HepG2 (cell line): Measurements from ENCODE around the gene B3GNT9. TPM values are rescaled to one million over a fixed set of nuclear protein-coding genes. Genes with fewer than 3 reads are reported as not detected.

Source experiments
- ARNTL ChIP-seq: sonication (generic); formaldehyde crosslinking; IDR thresholded peaks from 2 replicates; pipeline ENCODE4 v1.4.0; 2020; ENCODE audit warnings: mild to moderate bottlenecking, missing genetic modification reagents
- BCL3 ChIP-seq: sonication (generic); formaldehyde crosslinking; IDR thresholded peaks from 2 replicates; pipeline ENCODE4 v1.5.1; 2020; ENCODE audit warnings: mild to moderate bottlenecking, missing genetic modification reagents, moderate library complexity
- CEBPG ChIP-seq: IDR thresholded peaks from 2 replicates; pipeline ENCODE4 v1.6.1; 2016
- FOXK2 ChIP-seq: fragments of 450-650 bp; IDR thresholded peaks from 2 replicates; pipeline ENCODE4 v1.6.1; 2016
- HES4 ChIP-seq: sonication (generic); formaldehyde crosslinking; IDR thresholded peaks from 2 replicates; pipeline ENCODE4 v1.9.0; 2021; ENCODE audit warnings: mild to moderate bottlenecking, missing genetic modification reagents, borderline replicate concordance
- JUND ChIP-seq: sonication (generic); formaldehyde crosslinking; IDR thresholded peaks from 2 replicates; pipeline ENCODE4 v1.8.0; 2022; ENCODE audit warnings: mild to moderate bottlenecking, missing genetic modification reagents
- MIER3 ChIP-seq: IDR thresholded peaks from 2 replicates; pipeline ENCODE4 v1.6.1; 2016; ENCODE audit warnings: missing compliant biosample characterization, borderline replicate concordance
- NFYB ChIP-seq: sonication (generic); formaldehyde crosslinking; IDR thresholded peaks from 2 replicates; pipeline ENCODE4 v1.4.0; 2020; ENCODE audit warnings: missing genetic modification reagents
- PTBP1 ChIP-seq: fragments of 200-400 bp; formaldehyde crosslinking; IDR thresholded peaks from 2 replicates; pipeline ENCODE4 v1.6.1; 2018; ENCODE audit warnings: low read length, low read depth; ENCODE audit not compliant: poor library complexity, severe bottlenecking
- SATB2 ChIP-seq: sonication (generic); formaldehyde crosslinking; IDR thresholded peaks from 2 replicates; pipeline ENCODE4 v1.5.0; 2020; ENCODE audit warnings: missing genetic modification reagents
- TARDBP ChIP-seq: sonication (generic); formaldehyde crosslinking; IDR thresholded peaks from 2 replicates; pipeline ENCODE4 v1.8.0; 2022; ENCODE audit warnings: mild to moderate bottlenecking, missing genetic modification reagents
- TEAD2 ChIP-seq: sonication (generic); formaldehyde crosslinking; IDR thresholded peaks from 2 replicates; pipeline ENCODE4 v1.9.0; 2021; ENCODE audit warnings: missing genetic modification reagents
- THAP9 ChIP-seq: sonication (generic); formaldehyde crosslinking; IDR thresholded peaks from 2 replicates; pipeline ENCODE4; 2020; ENCODE audit warnings: missing genetic modification reagents, mild to moderate bottlenecking, borderline replicate concordance
- THRA ChIP-seq: sonication (generic); formaldehyde crosslinking; IDR thresholded peaks from 2 replicates; pipeline ENCODE4 v1.4.0; 2020; ENCODE audit warnings: missing genetic modification reagents, borderline replicate concordance
- TIGD3 ChIP-seq: sonication (generic); formaldehyde crosslinking; IDR thresholded peaks from 2 replicates; pipeline ENCODE4 v1.5.1; 2020; ENCODE audit warnings: mild to moderate bottlenecking, missing genetic modification reagents, borderline replicate concordance
- ZBTB42 ChIP-seq: sonication (generic); formaldehyde crosslinking; IDR thresholded peaks from 2 replicates; pipeline ENCODE4 v1.5.0; 2020; ENCODE audit warnings: mild to moderate bottlenecking, missing genetic modification reagents
- ZBTB43 ChIP-seq: sonication (generic); formaldehyde crosslinking; conservative IDR thresholded peaks from 2 replicates; pipeline ENCODE4 v1.4.0; 2020; ENCODE audit warnings: missing genetic modification reagents
- ZNF232 ChIP-seq: sonication (generic); formaldehyde crosslinking; IDR thresholded peaks from 2 replicates; pipeline ENCODE4 v1.4.0; 2020; ENCODE audit warnings: missing genetic modification reagents, borderline replicate concordance
- ZNF335 ChIP-seq: sonication (generic); formaldehyde crosslinking; IDR thresholded peaks from 2 replicates; pipeline ENCODE4 v1.4.0; 2020; ENCODE audit warnings: missing genetic modification reagents
- ZNF350 ChIP-seq: sonication (generic); formaldehyde crosslinking; IDR thresholded peaks from 2 replicates; pipeline ENCODE4 v1.4.0; 2020; ENCODE audit warnings: mild to moderate bottlenecking, low read depth, missing genetic modification reagents, borderline replicate concordance
- ZNF740 ChIP-seq: sonication (generic); formaldehyde crosslinking; IDR thresholded peaks from 2 replicates; pipeline ENCODE4 v1.4.0; 2020; ENCODE audit warnings: missing genetic modification reagents
- polyA plus RNA-seq, 8 experiments: library from polyadenylated mRNA; depleted of rRNA in 3 of 8; stranded (reverse) in 7 of 8; unstranded in 1 of 8; fragments of >200 nt; fragmentation: Illumina TruSeq in 4 of 8; extraction: Trizol in 4 of 8; gene quantifications; 2 replicates each; pipeline versions ENCODE4 v1.2.1 to v1.2.3, GENCODE V29; 2011 to 2016; ENCODE audit warnings: low read depth in 4 of 8, missing spikeins in 1 of 8, mixed read lengths in 1 of 8; ENCODE audit not compliant: insufficient read depth in 1 of 8
- total RNA-seq, 5 experiments: library from RNA; depleted of rRNA; stranded (reverse); fragments of >200 nt; fragmentation: Illumina TruSeq; extraction: Trizol; gene quantifications; 2 replicates each; pipeline ENCODE4 v1.2.3, GENCODE V29; 2016; ENCODE audit warnings: low read depth in 1 of 5

The B3GNT9 gene
- total and polyA plus RNA-seq, 2 of the 13 experiments (the other 11 are each of a cell fraction or from before 2014, with no cell fraction given): 1.5 to 3.1 TPM

GRCh38 chr16:67184995-67185650 lies 34.3 kb upstream of the B3GNT9 start (continued):
- TF ChIP-seq TIGD3: peak; percentile 96
- peak; percentile 92 for TF ChIP-seq THRA (CRISPR knock-in tag)
- TF ChIP-seq JUND (CRISPR knock-in tag): peak; percentile 52; the same call in 1 of the 2 replicates
- TF ChIP-seq ZNF350 (CRISPR knock-in tag): peak; percentile 84
- no peak for TF ChIP-seq TARDBP (CRISPR knock-in tag)
- peak; percentile 68; the same call in 1 of the 2 replicates for TF ChIP-seq SATB2 (CRISPR knock-in tag)
- no peak for TF ChIP-seq ZBTB42 (CRISPR knock-in tag)
- TF ChIP-seq ZBTB43 (CRISPR knock-in tag): peak; percentile 55; the same call in 1 of the 2 replicates
- 0 out of 2 replicates have a peak, but pooled peaks have one; percentile 18 for TF ChIP-seq TEAD2 (CRISPR knock-in tag)
- TF ChIP-seq ZNF740 (CRISPR knock-in tag): peak; percentile 53; the same call in 1 of the 2 replicates
- TF ChIP-seq ARNTL (CRISPR knock-in tag): peak; percentile 76
- TF ChIP-seq MIER3: peak; percentile 93; the same call in 1 of the 2 replicates
- TF ChIP-seq PTBP1: peak; percentile 71
- TF ChIP-seq ZNF232 (CRISPR knock-in tag): peak; percentile 92
- TF ChIP-seq HES4: peak; percentile 50; the same call in 1 of the 2 replicates
- TF ChIP-seq ZNF335: 0 out of 2 replicates have a peak, but pooled peaks have one; percentile 72
- peak; percentile 80 for TF ChIP-seq THAP9 (CRISPR knock-in tag)
- peak; percentile 41; the same call in 1 of the 2 replicates for TF ChIP-seq NFYB (CRISPR knock-in tag)
- peak; percentile 34; the same call in 1 of the 2 replicates for TF ChIP-seq CEBPG
- TF ChIP-seq FOXK2: no peak
- TF ChIP-seq BCL3 (CRISPR knock-in tag): peak; percentile 77
